CD4-positive, CD25-positive, alpha-beta regulatory T cell (primary cell): ENCODE measurements around the gene MRPS6. TPM values are rescaled to one million over a fixed set of nuclear protein-coding genes. Genes with fewer than 3 reads are reported as not detected.

Source experiments
- ATAC-seq, 2 donors: fragments of 150-1000 bp; cut with Tn5 transposase; one replicate each; pipeline ENCODE4 v1.10.0; 2021; ENCODE audit warnings: low read depth in 2 of 2, moderate number of reproducible peaks in 2 of 2, moderate library complexity in 1 of 2
- DNase-seq, 3 donors: peaks; one replicate each; pipeline versions ENCODE4 v3.0.0 to v3.0.0-alpha.2; 2012 to 2022; ENCODE audit warnings: mixed read lengths in 1 of 3
- H3K27ac ChIP-seq: one replicate; pipeline ENCODE4 v1.7.0; 2013; ENCODE audit warnings: mild to moderate bottlenecking, low read length; ENCODE audit not compliant: insufficient read depth, poor library complexity, severe bottlenecking
- H3K27me3 ChIP-seq: one replicate; pipeline ENCODE4 v1.7.0; 2013; ENCODE audit warnings: low read length; ENCODE audit not compliant: control insufficient read depth, insufficient read depth
- H3K36me3 ChIP-seq: one replicate; pipeline ENCODE4 v1.7.0; 2013; ENCODE audit warnings: mild to moderate bottlenecking, low read length, moderate library complexity; ENCODE audit not compliant: control insufficient read depth, insufficient read depth
- H3K4me1 ChIP-seq: 2 replicates; pipeline ENCODE4 v1.7.0; 2013; ENCODE audit warnings: mild to moderate bottlenecking, low read length; ENCODE audit not compliant: insufficient read depth, control insufficient read depth, poor library complexity, severe bottlenecking
- H3K4me3 ChIP-seq: one replicate; pipeline ENCODE4 v1.7.0; 2013; ENCODE audit warnings: low read depth, mild to moderate bottlenecking, low read length, moderate library complexity
- H3K9me3 ChIP-seq, 2 experiments: 1 replicate in 1 of 2; 2 replicates in 1 of 2; pipeline ENCODE4 v1.7.0; 2013; ENCODE audit warnings: low read length in 2 of 2, mild to moderate bottlenecking in 1 of 2, moderate library complexity in 1 of 2; ENCODE audit not compliant: control insufficient read depth in 2 of 2
- H3K27ac Mint-ChIP-seq, 3 donors: one replicate each; pipeline ENCODE4 v1.8.0; 2020 to 2022; ENCODE audit warnings: mild to moderate bottlenecking in 3 of 3, mixed read lengths in 3 of 3, moderate library complexity in 2 of 3
- H3K27me3 Mint-ChIP-seq: one replicate; pipeline ENCODE4 v1.8.0; 2022; ENCODE audit warnings: mild to moderate bottlenecking, mixed read lengths
- H3K36me3 Mint-ChIP-seq: one replicate; pipeline ENCODE4 v1.8.0; 2020; ENCODE audit warnings: mixed read lengths
- H3K4me1 Mint-ChIP-seq, 4 donors: one replicate each; pipeline ENCODE4 v1.8.0; 2020 to 2022; ENCODE audit warnings: mixed read lengths in 4 of 4, mild to moderate bottlenecking in 1 of 4
- H3K4me3 Mint-ChIP-seq, 4 donors: one replicate each; pipeline ENCODE4 v1.8.0; 2020 to 2022; ENCODE audit warnings: mild to moderate bottlenecking in 4 of 4, mixed read lengths in 4 of 4, moderate library complexity in 3 of 4
- H3K9me3 Mint-ChIP-seq, 7 donors: one replicate each; pipeline ENCODE4 v1.8.0; 2020 to 2022; ENCODE audit warnings: mixed read lengths in 7 of 7, mild to moderate bottlenecking in 3 of 7, moderate library complexity in 2 of 7
- polyA plus RNA-seq, 4 donors: library from polyadenylated mRNA; unstranded; fragments of 300-500 nt; fragmentation: Illumina TruSeq; gene quantifications; one replicate each; pipeline ENCODE4 v1.2.3, GENCODE V29; 2021
- total RNA-seq: library from RNA; stranded (reverse); gene quantifications from one replicate; pipeline ENCODE4 v1.2.3, GENCODE V29; 2022

Gene MRPS6
- total and polyA plus RNA-seq, 5 donors from 2014 or later, result 34.9 to 203 (median 184) TPM

DNA sequence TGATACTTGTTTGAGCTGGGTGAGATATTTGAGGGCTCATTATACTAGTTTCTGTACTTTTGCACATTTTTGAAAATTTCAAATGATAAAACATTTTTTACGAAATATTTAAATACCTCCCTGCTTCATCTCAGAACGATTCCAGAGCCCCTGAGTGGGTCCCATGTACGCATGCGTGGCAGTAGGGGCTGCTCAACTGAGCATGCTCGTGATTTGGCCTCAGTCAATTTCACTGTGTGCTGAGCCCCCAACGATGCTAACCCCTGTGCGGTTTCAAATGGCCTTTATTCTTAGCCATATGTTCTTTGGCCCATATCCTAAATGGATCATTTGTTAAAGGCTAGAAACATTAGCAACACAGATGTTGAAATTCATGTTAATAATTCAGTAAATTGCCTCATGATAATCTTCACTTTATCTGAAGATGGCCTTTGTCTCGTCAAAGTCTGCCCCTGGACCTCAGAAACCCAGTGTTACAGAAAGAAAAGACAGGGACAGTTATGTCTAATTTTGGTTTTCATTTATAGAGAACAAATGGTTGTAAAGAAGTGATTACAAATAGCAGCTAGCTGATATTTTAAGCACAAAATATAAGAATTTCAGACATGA, 108.2 kb downstream of the MRPS6 start:
- H3K36me3 ChIP-seq, result no peaks in the 10 kb centered on the region
- Mint-ChIP-seq H3K4me1 (peaks cover 0 to 4% (median 0%) of the 10 kb centered on the region in 4 donors), H3K4me3 (no peak overlapping the region), H3K9me3 (peaks cover 0 to 3% (median 0%) of the 10 kb centered on the region in 7 donors), H3K27me3 (no peaks in the 10 kb centered on the region), H3K36me3 (peaks cover 9% of the 10 kb centered on the region), H3K27ac (no peak overlapping the region)
- no peaks in the 10 kb centered on the region for H3K9me3 ChIP-seq
- H3K27me3 ChIP-seq, result no peaks in the 10 kb centered on the region
- DNase-seq (no peak), ATAC-seq (no peak)
- no peaks in the 10 kb centered on the region for H3K4me1 ChIP-seq
- no peak overlapping the region for H3K4me3 ChIP-seq
- H3K27ac ChIP-seq, result no peak overlapping the region

DNA sequence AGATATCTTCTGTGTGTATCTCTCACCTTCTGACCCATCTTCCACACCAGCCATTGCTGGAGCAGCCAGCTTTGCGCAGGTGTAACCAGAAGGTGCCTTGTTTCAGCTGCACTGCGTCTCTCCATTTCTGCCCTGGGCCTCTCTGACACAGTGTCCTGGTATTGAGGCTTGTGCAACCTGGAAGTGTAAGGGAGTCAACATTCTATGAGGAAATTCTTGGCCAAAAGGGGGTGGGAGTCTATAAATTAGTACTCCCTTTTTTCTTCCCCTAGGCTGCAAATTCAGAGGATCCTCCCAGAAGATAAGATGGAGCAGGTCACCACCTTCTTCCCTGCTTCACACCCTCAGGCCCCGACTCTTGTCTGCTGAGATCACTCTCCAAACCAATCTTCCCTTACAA, 109.1 kb downstream of the MRPS6 start:
- H3K36me3 Mint-ChIP-seq, result peaks cover 9% of the 10 kb centered on the region
- peaks cover 0 to 3% (median 0%) of the 10 kb centered on the region in 7 donors for H3K9me3 Mint-ChIP-seq
- Histone ChIP-seq H3K4me3 (no peak overlapping the region), H3K9me3 (no peaks in the 10 kb centered on the region), H3K4me1 (no peaks in the 10 kb centered on the region), H3K36me3 (no peaks in the 10 kb centered on the region), H3K27me3 (no peaks in the 10 kb centered on the region), H3K27ac (no peak overlapping the region)
- no peaks in the 10 kb centered on the region for H3K27me3 Mint-ChIP-seq
- DNase-seq (no peak), ATAC-seq (no peak)
- peaks cover 0 to 4% (median 0%) of the 10 kb centered on the region in 4 donors for H3K4me1 Mint-ChIP-seq
- H3K27ac Mint-ChIP-seq, result no peak overlapping the region
- no peak overlapping the region for H3K4me3 Mint-ChIP-seq

DNA sequence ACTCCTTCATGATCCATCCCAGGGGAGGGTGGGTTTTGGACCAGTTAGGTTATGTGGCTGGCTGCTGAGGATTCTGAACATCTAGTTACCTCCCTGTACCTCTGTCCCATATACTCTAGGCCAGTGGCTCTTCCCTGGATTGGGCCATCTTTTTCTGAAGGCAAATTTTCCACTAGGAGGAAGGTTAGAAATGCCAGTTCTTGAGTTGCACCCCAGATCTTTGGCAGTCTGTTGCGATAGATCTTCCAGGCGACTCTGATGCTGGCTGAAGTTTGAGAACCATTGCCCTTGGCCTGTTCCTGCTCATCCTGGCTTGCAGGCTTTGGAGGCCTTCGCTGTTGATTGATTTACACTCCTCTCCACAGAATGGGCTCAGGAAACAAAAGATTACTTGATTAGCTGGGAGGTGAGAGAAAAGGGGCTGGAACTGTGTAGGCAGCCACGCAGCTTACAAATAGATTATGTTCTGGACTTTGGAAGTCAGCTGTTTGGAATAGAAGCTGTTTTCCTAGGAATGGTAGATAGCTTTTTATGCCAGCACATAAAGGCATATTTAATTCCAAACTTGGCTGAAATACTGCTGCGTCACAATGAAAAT, 110.1 kb downstream of the MRPS6 start:
- ATAC-seq (no peak), DNase-seq (no peak)
- no peak overlapping the region for H3K27ac Mint-ChIP-seq
- H3K9me3 Mint-ChIP-seq, result peaks cover 0 to 2% (median 0%) of the 10 kb centered on the region in 7 donors
- H3K4me3 ChIP-seq, result no peak overlapping the region
- no peaks in the 10 kb centered on the region for H3K27me3 Mint-ChIP-seq
- no peaks in the 10 kb centered on the region for H3K36me3 ChIP-seq
- no peaks in the 10 kb centered on the region for H3K27me3 ChIP-seq
- no peaks in the 10 kb centered on the region for H3K9me3 ChIP-seq
- no peak overlapping the region for H3K4me3 Mint-ChIP-seq
- H3K4me1 Mint-ChIP-seq, result peaks cover 0 to 4% (median 0%) of the 10 kb centered on the region in 4 donors
- H3K4me1 ChIP-seq, result no peaks in the 10 kb centered on the region
- no peak overlapping the region for H3K27ac ChIP-seq
- H3K36me3 Mint-ChIP-seq, result peaks cover 9% of the 10 kb centered on the region

DNA sequence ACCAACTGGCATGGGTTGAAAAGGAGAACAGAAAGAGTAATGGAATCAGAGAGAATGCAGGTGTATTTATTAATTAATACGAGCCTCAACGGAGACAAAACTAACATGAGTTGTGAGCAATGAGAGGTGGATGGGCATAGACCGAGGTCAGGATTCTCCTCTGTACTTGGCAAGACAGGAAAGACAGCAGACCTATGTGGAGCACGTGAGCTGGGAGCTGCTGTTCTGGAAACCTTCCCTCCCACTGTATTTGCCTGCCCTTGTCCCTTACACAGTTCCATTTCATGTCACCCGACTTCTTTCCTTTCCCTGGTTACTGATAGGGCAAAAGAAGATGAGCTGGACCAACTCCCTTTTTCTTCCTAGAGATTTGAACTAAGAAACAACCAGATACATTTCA, 110.9 kb downstream of the MRPS6 start:
- Mint-ChIP-seq H3K27ac (no peak overlapping the region), H3K36me3 (peaks cover 10% of the 10 kb centered on the region), H3K4me3 (no peak overlapping the region), H3K9me3 (peaks cover 0 to 2% (median 0%) of the 10 kb centered on the region in 7 donors), H3K27me3 (no peaks in the 10 kb centered on the region), H3K4me1 (peaks cover 0 to 1% (median under 1%) of the 10 kb centered on the region in 4 donors)
- Histone ChIP-seq H3K27me3 (no peaks in the 10 kb centered on the region), H3K9me3 (no peaks in the 10 kb centered on the region), H3K4me1 (no peaks in the 10 kb centered on the region), H3K36me3 (no peaks in the 10 kb centered on the region), H3K4me3 (no peak overlapping the region), H3K27ac (no peak overlapping the region)
- DNase-seq (no peak), ATAC-seq (no peak)

DNA sequence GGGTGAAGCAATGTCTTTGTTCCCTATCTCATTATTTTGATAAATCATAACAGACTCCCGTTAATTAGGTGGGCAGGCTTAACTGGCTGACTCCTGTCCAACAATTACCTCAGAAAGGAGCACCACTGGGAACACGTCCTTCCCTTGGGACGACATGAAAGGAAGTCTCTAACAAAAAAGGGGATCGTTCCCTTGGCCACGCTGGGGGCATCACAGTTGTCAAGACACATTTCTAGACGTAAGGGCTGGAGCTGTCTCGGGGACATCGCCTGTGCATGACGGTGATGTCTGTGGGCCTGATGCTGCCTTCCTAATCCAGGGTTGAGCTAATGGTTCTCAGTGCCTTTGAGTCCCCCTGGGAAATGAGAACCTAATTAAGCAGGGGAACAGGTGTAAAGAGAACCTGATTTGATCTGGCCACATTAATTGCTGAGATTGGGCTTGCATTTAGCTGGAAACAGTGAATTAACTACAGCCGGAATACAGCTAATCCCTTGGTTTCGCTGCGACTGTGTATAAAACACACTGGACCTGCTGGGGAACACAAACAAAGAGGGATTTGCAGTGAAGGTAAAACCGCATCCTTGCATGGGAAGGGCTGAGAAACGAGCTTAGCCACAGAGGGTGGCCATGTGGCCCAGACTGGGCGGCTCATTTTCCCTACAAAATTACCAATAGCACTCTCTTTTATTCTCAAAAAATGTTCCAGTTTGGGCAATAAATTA, 111.8 kb downstream of the MRPS6 start:
- H3K9me3 Mint-ChIP-seq, result peaks cover 0 to 2% (median 0%) of the 10 kb centered on the region in 7 donors
- ATAC-seq, result no peak

DNA sequence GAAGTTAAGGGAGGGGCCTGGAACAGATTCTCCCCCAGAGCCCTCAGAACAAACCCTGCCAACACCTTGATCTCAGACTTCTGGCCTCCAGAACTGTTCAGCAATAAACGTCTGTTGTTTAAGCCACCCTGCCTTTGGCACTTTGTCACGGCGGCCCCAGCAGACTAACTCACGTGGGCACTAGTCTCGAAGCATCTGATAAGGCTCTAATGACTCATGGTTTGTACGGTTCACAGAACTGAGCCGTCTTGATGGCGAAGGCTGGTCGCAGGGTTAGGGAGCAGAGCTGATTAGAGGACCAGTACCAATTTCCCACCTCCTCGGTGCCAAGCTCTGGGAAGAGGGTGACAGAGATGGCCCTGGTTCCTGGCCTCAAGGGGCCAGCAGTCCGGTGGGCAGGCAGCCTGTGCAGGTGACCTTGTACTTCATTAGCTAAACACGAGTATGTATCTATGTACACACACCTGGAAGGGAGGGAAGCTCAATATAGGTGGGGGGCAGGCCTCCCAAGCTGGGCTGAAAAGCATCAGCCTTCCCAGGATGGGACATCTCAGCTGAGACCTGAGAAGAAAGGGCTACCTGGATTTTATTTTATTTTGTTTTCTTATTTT, 112.8 kb downstream of the MRPS6 start:
- Histone ChIP-seq H3K4me3 (no peak overlapping the region), H3K27ac (no peak overlapping the region), H3K27me3 (no peaks in the 10 kb centered on the region), H3K9me3 (no peaks in the 10 kb centered on the region), H3K4me1 (no peaks in the 10 kb centered on the region), H3K36me3 (no peaks in the 10 kb centered on the region)
- H3K9me3 Mint-ChIP-seq, result peaks cover 0 to 2% (median 0%) of the 10 kb centered on the region in 7 donors
- no peak overlapping the region for H3K4me3 Mint-ChIP-seq
- peaks cover 13% of the 10 kb centered on the region for H3K36me3 Mint-ChIP-seq
- peaks cover 0 to 14% (median 1%) of the 10 kb centered on the region in 4 donors for H3K4me1 Mint-ChIP-seq
- ATAC-seq (peak in 1 of 2 donors; percentile 20), DNase-seq (no peak)
- no peak overlapping the region for H3K27ac Mint-ChIP-seq
- H3K27me3 Mint-ChIP-seq, result no peaks in the 10 kb centered on the region

More for the DNA sequence above, 111.8 kb downstream of the MRPS6 start:
- Histone ChIP-seq H3K27me3 (no peaks in the 10 kb centered on the region), H3K36me3 (no peaks in the 10 kb centered on the region), H3K9me3 (no peaks in the 10 kb centered on the region), H3K27ac (no peak overlapping the region), H3K4me1 (no peaks in the 10 kb centered on the region), H3K4me3 (no peak overlapping the region)
- H3K4me1 Mint-ChIP-seq, result peaks cover 0 to 7% (median 1%) of the 10 kb centered on the region in 4 donors
- H3K27me3 Mint-ChIP-seq, result no peaks in the 10 kb centered on the region
- no peak overlapping the region for H3K27ac Mint-ChIP-seq
- H3K36me3 Mint-ChIP-seq, result peaks cover 13% of the 10 kb centered on the region
- no peak for DNase-seq
- H3K4me3 Mint-ChIP-seq, result no peak overlapping the region

DNA sequence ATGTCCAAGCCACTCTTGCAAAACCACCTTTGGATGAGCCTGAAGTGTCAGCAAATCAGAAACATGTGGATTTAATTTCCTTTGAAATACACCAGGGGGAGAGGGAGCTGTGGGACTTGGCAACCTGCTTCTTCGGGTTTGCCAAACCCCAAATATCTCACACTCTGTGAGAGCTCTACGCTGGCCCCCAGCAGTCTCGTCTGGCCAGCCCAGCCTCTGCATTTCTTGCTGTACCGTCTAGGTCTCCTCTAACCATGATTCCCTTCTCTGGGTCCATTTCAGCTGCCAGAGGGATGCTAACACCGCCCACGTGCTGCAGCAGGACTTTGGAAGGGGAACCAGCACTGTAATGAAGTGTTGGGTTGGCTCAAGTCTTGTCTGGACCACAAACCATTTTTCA, 114.6 kb downstream of the MRPS6 start:
- H3K4me3 Mint-ChIP-seq, result no peak overlapping the region
- Histone ChIP-seq H3K9me3 (no peaks in the 10 kb centered on the region), H3K27me3 (no peaks in the 10 kb centered on the region), H3K4me1 (peaks cover 6% of the 10 kb centered on the region), H3K27ac (no peak overlapping the region), H3K4me3 (no peak overlapping the region), H3K36me3 (no peaks in the 10 kb centered on the region)
- H3K9me3 Mint-ChIP-seq, result peaks cover 0 to 1% (median 0%) of the 10 kb centered on the region in 7 donors
- no peak for DNase-seq
- peaks cover 9% of the 10 kb centered on the region for H3K36me3 Mint-ChIP-seq
- ATAC-seq, result no peak
- no peak overlapping the region for H3K27ac Mint-ChIP-seq
- no peaks in the 10 kb centered on the region for H3K27me3 Mint-ChIP-seq
- peaks cover 0 to 19% (median 5%) of the 10 kb centered on the region in 4 donors for H3K4me1 Mint-ChIP-seq
